Measurements from ENCODE around the gene CNNM1. TPM values are rescaled to one million over a fixed set of nuclear protein-coding genes. Genes with fewer than 3 reads are reported as not detected.

The CNNM1 gene
- total and polyA plus RNA-seq, 2 donors from 2014 or later, result 0.49 to 0.85 TPM

GRCh38 chr10:99438890-99439289 lies 109.7 kb downstream of the CNNM1 start:
- Histone ChIP-seq H3K4me1 (ENCODE audit: control insufficient read depth in 2 of 3, insufficient read depth in 2 of 3, low read depth in 1 of 3, low read length in 3 of 3) (no peaks in the 10 kb centered on the region), H3K36me3 (ENCODE audit: control insufficient read depth in 2 of 3, insufficient read depth in 3 of 3, low read length in 3 of 3) (peaks cover 0 to 4% (median 0%) of the 10 kb centered on the region in 3 donors), H3K27ac (ENCODE audit: low read depth in 2 of 2, low read length in 2 of 2) (no peak overlapping the region), H3K27me3 (ENCODE audit: control insufficient read depth, insufficient read depth, low read length) (no peaks in the 10 kb centered on the region), H3K9ac (ENCODE audit: low read length in 3 of 3) (no peak overlapping the region), H3K9me3 (ENCODE audit: control insufficient read depth in 2 of 3, insufficient read depth in 1 of 3, low read length in 3 of 3) (no peaks in the 10 kb centered on the region), H3K4me3 (ENCODE audit: low read length in 3 of 3) (no peak overlapping the region)
- FAIRE-seq (no peak), DNase-seq (no peak)
- TF ChIP-seq CTCF (IDR thresholded peaks at IDR 0.05; ENCODE audit: borderline replicate concordance, extremely low read depth, insufficient read depth), result no peak
- intact Hi-C loops (cut with DNase I), result no loop called here

DNA sequence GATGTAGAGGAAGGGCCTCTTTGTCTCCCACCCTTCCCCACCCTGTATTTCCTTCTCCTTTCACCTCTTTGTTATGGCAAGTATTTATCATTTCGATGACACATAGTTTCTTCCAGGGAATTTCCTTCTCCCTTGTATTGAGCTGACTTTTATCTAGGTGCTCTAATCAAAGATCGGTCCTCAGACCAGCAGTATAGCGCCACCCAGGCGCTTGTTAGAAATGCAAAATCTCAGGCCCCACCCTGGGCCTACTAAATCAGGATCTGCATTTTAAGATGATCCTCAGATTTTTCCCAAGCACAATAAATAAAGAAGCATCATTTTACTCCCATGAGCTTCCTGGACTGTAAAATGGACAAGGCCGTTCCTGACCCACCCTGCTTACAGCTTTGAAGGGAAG lies 113.2 kb downstream of the CNNM1 start:
- Histone ChIP-seq H3K9me3 (ENCODE audit: control insufficient read depth in 2 of 3, insufficient read depth in 1 of 3, low read length in 3 of 3) (no peaks in the 10 kb centered on the region), H3K27me3 (ENCODE audit: control insufficient read depth, insufficient read depth, low read length) (peaks cover 8% of the 10 kb centered on the region), H3K27ac (ENCODE audit: low read depth in 2 of 2, low read length in 2 of 2) (no peak overlapping the region), H3K4me1 (ENCODE audit: control insufficient read depth in 2 of 3, insufficient read depth in 2 of 3, low read depth in 1 of 3, low read length in 3 of 3) (no peaks in the 10 kb centered on the region), H3K36me3 (ENCODE audit: control insufficient read depth in 2 of 3, insufficient read depth in 3 of 3, low read length in 3 of 3) (no peaks in the 10 kb centered on the region), H3K9ac (ENCODE audit: low read length in 3 of 3) (no peak overlapping the region), H3K4me3 (ENCODE audit: low read length in 3 of 3) (no peak overlapping the region)
- no peak for TF ChIP-seq CTCF (IDR thresholded peaks at IDR 0.05; ENCODE audit: borderline replicate concordance, extremely low read depth, insufficient read depth)
- FAIRE-seq, result no peak
- no peak for DNase-seq
- intact Hi-C loops (cut with DNase I), result no loop called here

- no peaks in the 10 kb centered on the region for H3K9me3 ChIP-seq (ENCODE audit: control insufficient read depth in 2 of 3, insufficient read depth in 1 of 3, low read length in 3 of 3)
- FAIRE-seq, result no peak
- no peak overlapping the region for H3K4me3 ChIP-seq (ENCODE audit: low read length in 3 of 3)
- DNase-seq, result no peak
- intact Hi-C loops (cut with DNase I), result no loop called here
- no peaks in the 10 kb centered on the region for H3K4me1 ChIP-seq (ENCODE audit: control insufficient read depth in 2 of 3, insufficient read depth in 2 of 3, low read depth in 1 of 3, low read length in 3 of 3)
- H3K27ac ChIP-seq (ENCODE audit: low read depth in 2 of 2, low read length in 2 of 2), result no peak overlapping the region
- TF ChIP-seq CTCF (IDR thresholded peaks at IDR 0.05; ENCODE audit: borderline replicate concordance, extremely low read depth, insufficient read depth), result no peak
- no peak overlapping the region for H3K9ac ChIP-seq (ENCODE audit: low read length in 3 of 3)
- no peaks in the 10 kb centered on the region for H3K36me3 ChIP-seq (ENCODE audit: control insufficient read depth in 2 of 3, insufficient read depth in 3 of 3, low read length in 3 of 3)
- H3K27me3 ChIP-seq (ENCODE audit: control insufficient read depth, insufficient read depth, low read length), result peaks cover 12% of the 10 kb centered on the region
These were observed 114.3 kb downstream of the CNNM1 start for GRCh38 chr10:99443500-99443899.

Other genes with a start within 250 kb of the CNNM1 start
- 3.0 TPM for gene HPSE2, start 93.5 kb upstream of the CNNM1 start, total RNA-seq
- 1.4 TPM for gene HPSE2, start 93.5 kb upstream of the CNNM1 start, polyA plus RNA-seq (ENCODE audit: insufficient read depth, low read depth, low replicate concordance)
- gene GOT1, start 101.3 kb downstream of the CNNM1 start, total RNA-seq, result 73.2 TPM
- gene GOT1, start 101.3 kb downstream of the CNNM1 start, polyA plus RNA-seq (ENCODE audit: insufficient read depth, low read depth, low replicate concordance), result 241 TPM
- not detected for gene NKX2-3, start 203.6 kb downstream of the CNNM1 start, total RNA-seq
- not detected for gene NKX2-3, start 203.6 kb downstream of the CNNM1 start, polyA plus RNA-seq (ENCODE audit: insufficient read depth, low read depth, low replicate concordance)

Data from kidney (tissue), 14 donors.